ENCODE measurements around the gene MAP2K3. TPM values are rescaled to one million over a fixed set of nuclear protein-coding genes. Genes with fewer than 3 reads are reported as not detected.

The MAP2K3 gene
- total RNA-seq, 1 donor from 2014 or later: 55.2 TPM

DNA sequence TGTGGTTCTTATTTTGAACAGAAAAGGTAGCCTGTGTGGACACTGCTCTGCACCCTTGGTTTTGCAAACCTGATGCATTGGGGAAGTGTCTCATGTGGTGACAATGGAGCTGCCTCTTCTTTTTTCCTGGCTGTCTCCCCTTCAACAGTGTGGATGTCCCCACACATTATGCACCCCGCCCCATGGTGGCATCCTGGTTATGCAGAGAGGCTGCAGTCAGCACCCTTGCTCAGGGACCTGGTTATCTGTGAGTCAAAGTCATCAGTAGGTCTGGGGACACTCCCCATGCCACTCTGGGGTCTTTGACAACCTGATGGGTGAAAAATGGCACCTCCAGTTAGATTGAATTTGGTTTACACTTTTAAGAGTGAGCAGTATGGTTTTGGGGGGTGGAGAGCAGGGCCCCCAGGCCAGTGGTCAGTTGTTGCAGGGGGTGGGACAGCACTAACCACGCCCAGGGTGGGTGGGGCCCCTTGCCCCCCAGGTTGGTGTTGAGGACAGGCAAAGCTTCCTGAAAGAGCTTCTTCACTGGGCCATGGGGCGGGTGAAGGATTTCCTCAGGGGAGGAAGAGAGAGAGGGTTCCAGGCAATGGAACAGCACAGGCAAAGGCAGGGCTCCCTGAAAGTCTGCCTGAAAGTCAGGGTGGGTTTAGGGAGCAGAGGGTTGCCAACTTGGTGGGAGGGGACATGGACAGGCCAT is 67.0 kb downstream of the MAP2K3 start:
- no peak overlapping the region for H3K27ac ChIP-seq
- peak; percentile 28 for DNase-seq
- no peaks in the 10 kb centered on the region for H3K9me3 ChIP-seq
- no peaks in the 10 kb centered on the region for H3K27me3 ChIP-seq (ENCODE audit: low read depth)
- intact Hi-C loops (cut with DNase I): no loop called here
- ATAC-seq: no peak
- TF ChIP-seq, protein P1, sequence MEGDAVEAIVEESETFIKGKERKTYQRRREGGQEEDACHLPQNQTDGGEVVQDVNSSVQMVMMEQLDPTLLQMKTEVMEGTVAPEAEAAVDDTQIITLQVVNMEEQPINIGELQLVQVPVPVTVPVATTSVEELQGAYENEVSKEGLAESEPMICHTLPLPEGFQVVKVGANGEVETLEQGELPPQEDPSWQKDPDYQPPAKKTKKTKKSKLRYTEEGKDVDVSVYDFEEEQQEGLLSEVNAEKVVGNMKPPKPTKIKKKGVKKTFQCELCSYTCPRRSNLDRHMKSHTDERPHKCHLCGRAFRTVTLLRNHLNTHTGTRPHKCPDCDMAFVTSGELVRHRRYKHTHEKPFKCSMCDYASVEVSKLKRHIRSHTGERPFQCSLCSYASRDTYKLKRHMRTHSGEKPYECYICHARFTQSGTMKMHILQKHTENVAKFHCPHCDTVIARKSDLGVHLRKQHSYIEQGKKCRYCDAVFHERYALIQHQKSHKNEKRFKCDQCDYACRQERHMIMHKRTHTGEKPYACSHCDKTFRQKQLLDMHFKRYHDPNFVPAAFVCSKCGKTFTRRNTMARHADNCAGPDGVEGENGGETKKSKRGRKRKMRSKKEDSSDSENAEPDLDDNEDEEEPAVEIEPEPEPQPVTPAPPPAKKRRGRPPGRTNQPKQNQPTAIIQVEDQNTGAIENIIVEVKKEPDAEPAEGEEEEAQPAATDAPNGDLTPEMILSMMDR (IDR thresholded peaks at IDR 0.05): no peak
- no peaks in the 10 kb centered on the region for H3K4me1 ChIP-seq
- no peaks in the 10 kb centered on the region for H3K36me3 ChIP-seq
- H3K4me3 ChIP-seq: no peak overlapping the region

DNA sequence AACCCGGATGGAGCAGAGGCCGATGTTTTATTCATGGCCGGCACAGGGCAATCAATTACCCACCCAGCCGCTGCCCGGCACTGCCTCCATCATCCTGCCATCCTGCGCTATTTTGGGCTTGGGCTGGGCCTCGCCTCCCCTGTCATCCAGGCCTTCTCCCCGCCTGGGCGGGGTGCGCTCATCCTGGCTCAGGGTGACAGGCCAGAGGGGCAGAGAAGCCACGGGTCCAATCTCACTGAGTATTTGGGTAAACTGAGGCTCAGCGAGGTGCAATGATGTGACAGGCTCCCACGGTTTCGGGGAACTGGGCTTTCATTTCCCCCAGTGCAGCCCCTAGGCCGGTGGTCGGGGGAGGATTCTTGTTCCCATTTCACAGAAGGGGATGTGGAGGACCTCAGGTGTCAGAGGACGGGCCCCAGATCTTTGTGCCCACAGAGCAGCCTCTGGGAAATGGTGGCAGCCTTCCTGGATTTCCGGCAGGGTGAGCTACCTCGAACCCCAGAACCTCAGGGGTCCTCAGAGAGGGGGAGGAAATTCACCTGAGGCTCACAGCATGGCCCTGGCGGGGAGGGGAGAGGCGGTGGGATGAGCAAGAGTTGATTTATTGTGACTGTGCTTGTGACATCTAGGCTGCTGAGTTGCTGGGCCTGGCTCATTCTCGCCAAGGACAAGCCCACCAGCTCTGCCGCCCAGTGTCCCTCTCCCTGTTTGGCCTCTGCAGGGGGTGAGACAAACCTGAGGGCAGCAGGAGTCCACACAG is 67.9 kb downstream of the MAP2K3 start:
- intact Hi-C loops (cut with DNase I): no loop called here
- no peak overlapping the region for H3K4me3 ChIP-seq
- ATAC-seq: no peak
- H3K27me3 ChIP-seq (ENCODE audit: low read depth): no peaks in the 10 kb centered on the region
- H3K27ac ChIP-seq: no peak overlapping the region
- no peaks in the 10 kb centered on the region for H3K4me1 ChIP-seq
- TF ChIP-seq, protein P1 (IDR thresholded peaks at IDR 0.05): no peak
- no peaks in the 10 kb centered on the region for H3K36me3 ChIP-seq
- no peaks in the 10 kb centered on the region for H3K9me3 ChIP-seq
- DNase-seq: peak; percentile 23

DNA sequence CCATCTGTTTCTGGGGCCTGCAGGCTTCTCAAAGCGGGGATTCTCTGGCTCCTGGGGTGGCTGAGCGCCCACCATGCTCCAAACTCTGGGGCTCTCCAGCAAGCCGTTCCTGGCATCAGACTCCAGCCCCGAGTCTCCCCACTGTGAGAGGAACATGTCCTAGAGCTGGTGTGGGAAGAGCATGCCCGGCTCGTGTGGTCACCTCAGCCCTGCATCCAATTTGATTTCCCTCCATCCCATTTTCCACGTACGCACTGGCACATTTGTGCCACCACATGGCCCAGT is 68.4 kb downstream of the MAP2K3 start:
- ATAC-seq (no peak), DNase-seq (no peak)
- Histone ChIP-seq H3K4me1 (no peaks in the 10 kb centered on the region), H3K36me3 (no peaks in the 10 kb centered on the region), H3K27me3 (ENCODE audit: low read depth) (no peaks in the 10 kb centered on the region), H3K9me3 (no peaks in the 10 kb centered on the region), H3K4me3 (no peak overlapping the region), H3K27ac (no peak overlapping the region)
- intact Hi-C loops (cut with DNase I): no loop called here
- TF ChIP-seq, protein P1 (IDR thresholded peaks at IDR 0.05): no peak

DNA sequence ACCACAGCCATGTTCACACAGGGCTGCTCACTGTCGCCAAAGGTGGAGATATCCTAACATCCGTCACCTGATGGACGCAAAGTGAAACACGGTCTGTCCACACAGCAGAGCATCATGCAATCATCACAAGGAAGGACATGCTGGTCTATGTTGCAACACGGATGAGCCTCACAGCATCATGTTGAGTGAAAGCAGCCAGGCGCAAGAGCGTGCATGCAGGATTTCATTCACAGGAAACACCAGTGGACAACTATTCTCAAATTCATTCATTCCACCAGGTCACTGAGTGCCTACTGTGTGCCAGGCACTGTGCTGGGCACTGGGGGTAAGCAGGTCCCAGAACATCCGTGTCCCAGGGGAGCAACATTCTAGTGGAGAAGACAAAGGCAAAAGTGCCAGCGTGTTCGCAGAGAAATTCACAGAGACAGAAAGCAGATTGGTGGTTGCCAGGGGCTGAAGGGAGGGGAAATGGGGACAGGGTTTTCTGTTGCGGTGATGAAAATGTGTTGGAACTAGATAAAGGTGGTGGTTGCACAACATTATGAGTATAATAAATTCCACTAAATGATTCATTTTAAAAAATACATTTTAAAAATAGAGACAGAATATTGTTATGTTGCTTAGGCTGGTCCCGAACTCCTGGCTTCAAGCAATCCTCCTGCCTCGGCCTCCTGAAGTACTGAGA is 69.0 kb downstream of the MAP2K3 start:
- H3K36me3 ChIP-seq: no peaks in the 10 kb centered on the region
- intact Hi-C loops (cut with DNase I): no loop called here
- no peaks in the 10 kb centered on the region for H3K27me3 ChIP-seq (ENCODE audit: low read depth)
- no peaks in the 10 kb centered on the region for H3K9me3 ChIP-seq
- no peak overlapping the region for H3K4me3 ChIP-seq
- no peaks in the 10 kb centered on the region for H3K4me1 ChIP-seq
- ATAC-seq (no peak), DNase-seq (peak; percentile 14)
- TF ChIP-seq, protein P1 (IDR thresholded peaks at IDR 0.05): no peak
- no peak overlapping the region for H3K27ac ChIP-seq

DNA sequence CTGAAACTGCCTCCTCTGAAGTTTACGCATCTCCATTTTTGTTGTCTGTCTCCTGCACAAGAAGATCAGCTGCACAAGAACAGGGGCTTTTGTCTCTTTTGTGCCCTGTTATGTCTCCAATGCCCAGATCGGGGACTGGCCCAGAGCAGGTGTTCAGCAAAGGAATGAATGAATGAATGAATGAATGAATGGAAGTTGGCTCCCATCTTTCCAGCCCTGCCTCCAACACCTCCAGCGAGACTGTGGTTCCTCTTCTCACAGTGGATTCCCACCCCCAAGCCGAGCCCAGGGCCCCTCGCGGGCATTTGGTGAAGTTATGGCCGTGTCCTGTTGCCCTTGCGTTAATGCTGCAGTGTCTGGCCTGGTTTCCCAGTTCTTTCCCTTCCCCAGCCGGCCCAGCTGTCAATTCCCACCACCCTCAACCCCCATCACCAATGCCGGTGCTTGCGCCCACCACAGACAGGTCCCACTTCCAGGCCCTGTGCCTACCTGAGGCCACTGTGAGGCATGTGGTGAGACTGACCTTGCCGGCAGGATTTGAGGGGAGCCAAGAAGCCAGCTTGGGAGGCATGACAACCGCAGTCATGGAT is 70.4 kb downstream of the MAP2K3 start:
- ATAC-seq: no peak
- H3K27me3 ChIP-seq (ENCODE audit: low read depth): no peaks in the 10 kb centered on the region
- DNase-seq: peak; percentile 18
- no peak overlapping the region for H3K4me3 ChIP-seq
- TF ChIP-seq, protein P1 (IDR thresholded peaks at IDR 0.05): no peak
- no peaks in the 10 kb centered on the region for H3K9me3 ChIP-seq
- intact Hi-C loops (cut with DNase I): no loop called here
- H3K36me3 ChIP-seq: no peaks in the 10 kb centered on the region
- peaks cover 12% of the 10 kb centered on the region for H3K4me1 ChIP-seq
- H3K27ac ChIP-seq: no peak overlapping the region
